Measurements from ENCODE around the gene ASTN1.

DNA sequence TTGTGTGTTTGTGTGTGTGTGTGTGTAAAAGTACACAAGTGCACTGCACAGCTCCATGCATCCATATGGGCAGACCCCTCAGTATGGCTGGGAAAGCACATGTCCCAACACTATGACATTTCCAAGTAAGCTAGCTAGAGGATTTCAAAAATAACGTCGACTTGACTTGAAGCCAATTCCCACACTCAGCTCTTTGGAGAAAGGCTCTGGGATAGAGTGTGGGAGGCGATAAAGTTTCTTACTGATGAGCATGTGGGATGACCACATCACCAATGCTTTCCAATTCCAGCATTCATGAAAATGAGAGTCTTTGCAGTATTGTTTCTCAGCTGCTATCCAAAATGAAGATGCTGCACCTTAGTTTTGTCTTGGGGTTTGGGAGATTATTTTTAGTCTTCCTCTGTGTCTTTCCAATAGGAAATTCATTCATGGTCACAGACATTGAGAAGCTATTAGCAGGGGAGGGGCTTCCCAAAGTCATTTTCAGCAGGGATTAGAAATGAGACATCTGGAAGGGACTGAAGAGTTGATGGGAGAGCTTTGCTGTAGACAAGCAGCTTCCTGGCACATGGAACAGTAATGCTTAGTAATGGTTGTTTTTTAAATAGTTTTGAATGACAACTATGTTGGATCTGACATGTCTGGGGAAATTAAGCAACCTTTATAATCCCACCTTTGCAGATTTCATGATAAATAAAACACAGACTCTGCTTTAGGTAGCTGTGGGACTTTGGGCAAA is 143.5 kb downstream of the ASTN1 start:
- TF ChIP-seq EP300 (IDR thresholded peaks at IDR 0.05; ENCODE audit: borderline replicate concordance in 1 of 2, low read depth in 1 of 2, low read length in 1 of 2) = no peak
- TF ChIP-seq, protein P1, sequence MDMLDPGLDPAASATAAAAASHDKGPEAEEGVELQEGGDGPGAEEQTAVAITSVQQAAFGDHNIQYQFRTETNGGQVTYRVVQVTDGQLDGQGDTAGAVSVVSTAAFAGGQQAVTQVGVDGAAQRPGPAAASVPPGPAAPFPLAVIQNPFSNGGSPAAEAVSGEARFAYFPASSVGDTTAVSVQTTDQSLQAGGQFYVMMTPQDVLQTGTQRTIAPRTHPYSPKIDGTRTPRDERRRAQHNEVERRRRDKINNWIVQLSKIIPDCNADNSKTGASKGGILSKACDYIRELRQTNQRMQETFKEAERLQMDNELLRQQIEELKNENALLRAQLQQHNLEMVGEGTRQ (IDR thresholded peaks at IDR 0.05; ENCODE audit: borderline replicate concordance, low read depth, low read length) = no peak
- no peak for TF ChIP-seq YY1 (IDR thresholded peaks at IDR 0.05; ENCODE audit: low read depth)
- TF ChIP-seq RAD21 (IDR thresholded peaks at IDR 0.05; ENCODE audit: low read length) = no peak
- no peak for TF ChIP-seq CTCF (IDR thresholded peaks at IDR 0.05)
- TF ChIP-seq SIN3A (IDR thresholded peaks at IDR 0.05; ENCODE audit: borderline replicate concordance, low read depth, low read length) = no peak
- TF ChIP-seq, protein P2, sequence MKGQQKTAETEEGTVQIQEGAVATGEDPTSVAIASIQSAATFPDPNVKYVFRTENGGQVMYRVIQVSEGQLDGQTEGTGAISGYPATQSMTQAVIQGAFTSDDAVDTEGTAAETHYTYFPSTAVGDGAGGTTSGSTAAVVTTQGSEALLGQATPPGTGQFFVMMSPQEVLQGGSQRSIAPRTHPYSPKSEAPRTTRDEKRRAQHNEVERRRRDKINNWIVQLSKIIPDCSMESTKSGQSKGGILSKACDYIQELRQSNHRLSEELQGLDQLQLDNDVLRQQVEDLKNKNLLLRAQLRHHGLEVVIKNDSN (IDR thresholded peaks at IDR 0.05; ENCODE audit: borderline replicate concordance, low read depth) = no peak
- TF ChIP-seq GABPA (IDR thresholded peaks at IDR 0.05; ENCODE audit: low read depth) = no peak
- no peak for TF ChIP-seq FOXM1 (IDR thresholded peaks at IDR 0.05; ENCODE audit: low read depth)
- no peak for TF ChIP-seq ZBTB33 (IDR thresholded peaks at IDR 0.05; ENCODE audit: borderline replicate concordance, low read depth)
- TF ChIP-seq POLR2AphosphoS5 (IDR thresholded peaks at IDR 0.05; ENCODE audit: low read depth, low read length) = no peak
- TF ChIP-seq ELF1 (IDR thresholded peaks at IDR 0.05) = no peak
- TF ChIP-seq EZH2phosphoT487 (IDR thresholded peaks at IDR 0.05; ENCODE audit: borderline replicate concordance, low read depth) = no peak
- TF ChIP-seq TAF1 (IDR thresholded peaks at IDR 0.05; ENCODE audit: borderline replicate concordance, low read depth, low read length) = no peak
